D721Med (cell line): ENCODE results near the gene APLP1.
"Not testable (repeated sequence)": the region's sequence is repeated elsewhere in the genome, so short reads cannot be mapped to it uniquely, and the experiment has no call there.

Source experiments
- DNase-seq: peaks from one replicate; pipeline ENCODE4 v3.0.0; 2011; ENCODE audit warnings: low spot score; ENCODE audit not compliant: insufficient read length
- FAIRE-seq: peaks from 2 replicates; lab custom pipeline; 2011; peaks lifted over from hg19 to GRCh38; lab: Jason Lieb, UNC
- TF ChIP-seq, protein P1 (sequence below): IDR thresholded peaks from 2 replicates; pipeline ENCODE4 v1.5.1; 2012; ENCODE audit warnings: mild to moderate bottlenecking, control low read depth; ENCODE audit not compliant: insufficient read depth; ENCODE audit errors: missing control alignments

The APLP1 gene

DNA sequence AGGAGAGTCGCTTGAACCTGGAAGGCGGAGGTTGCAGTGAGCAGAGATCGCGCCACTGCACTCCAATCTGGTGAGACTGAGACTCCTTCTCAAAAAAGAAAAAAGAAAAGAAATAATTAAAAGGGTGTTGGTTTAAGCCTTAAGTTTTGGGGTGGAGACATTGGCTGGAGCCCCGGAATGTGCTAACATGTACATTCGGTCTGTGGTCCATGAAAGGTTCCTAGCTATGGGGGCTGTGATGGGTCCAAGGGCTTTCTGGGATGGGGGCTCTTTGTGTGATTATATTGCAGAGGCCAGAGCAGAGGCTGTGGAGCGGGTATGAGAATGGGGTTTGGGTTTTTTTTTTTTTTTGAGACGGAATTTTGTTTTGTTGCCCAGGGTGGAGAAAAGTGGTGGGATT lies 17.5 kb downstream of the APLP1 start:
- TF ChIP-seq, protein P1, sequence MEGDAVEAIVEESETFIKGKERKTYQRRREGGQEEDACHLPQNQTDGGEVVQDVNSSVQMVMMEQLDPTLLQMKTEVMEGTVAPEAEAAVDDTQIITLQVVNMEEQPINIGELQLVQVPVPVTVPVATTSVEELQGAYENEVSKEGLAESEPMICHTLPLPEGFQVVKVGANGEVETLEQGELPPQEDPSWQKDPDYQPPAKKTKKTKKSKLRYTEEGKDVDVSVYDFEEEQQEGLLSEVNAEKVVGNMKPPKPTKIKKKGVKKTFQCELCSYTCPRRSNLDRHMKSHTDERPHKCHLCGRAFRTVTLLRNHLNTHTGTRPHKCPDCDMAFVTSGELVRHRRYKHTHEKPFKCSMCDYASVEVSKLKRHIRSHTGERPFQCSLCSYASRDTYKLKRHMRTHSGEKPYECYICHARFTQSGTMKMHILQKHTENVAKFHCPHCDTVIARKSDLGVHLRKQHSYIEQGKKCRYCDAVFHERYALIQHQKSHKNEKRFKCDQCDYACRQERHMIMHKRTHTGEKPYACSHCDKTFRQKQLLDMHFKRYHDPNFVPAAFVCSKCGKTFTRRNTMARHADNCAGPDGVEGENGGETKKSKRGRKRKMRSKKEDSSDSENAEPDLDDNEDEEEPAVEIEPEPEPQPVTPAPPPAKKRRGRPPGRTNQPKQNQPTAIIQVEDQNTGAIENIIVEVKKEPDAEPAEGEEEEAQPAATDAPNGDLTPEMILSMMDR = no peak
- DNase-seq (no peak), FAIRE-seq (no peak)

DNA sequence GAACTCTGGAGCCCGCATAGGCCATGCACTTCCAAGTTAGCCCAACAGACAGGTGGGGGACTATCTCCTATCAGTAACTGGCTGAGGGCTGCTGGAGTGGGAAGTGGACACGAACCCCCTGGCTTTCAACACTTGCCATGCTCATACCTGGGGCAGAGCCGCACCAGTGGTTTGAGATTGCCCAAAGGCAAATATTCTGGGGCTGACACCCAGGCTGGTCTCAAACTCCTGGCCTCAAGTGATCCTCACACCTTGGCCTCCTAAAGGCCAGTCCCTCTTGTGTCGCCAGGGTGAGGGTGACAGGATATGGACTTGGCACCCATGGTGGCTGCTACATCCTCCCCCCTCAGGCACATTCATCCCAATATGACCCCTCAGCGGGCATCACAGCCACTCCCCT lies 18.8 kb downstream of the APLP1 start:
- FAIRE-seq (no peak), DNase-seq (peak; percentile 12)
- TF ChIP-seq, protein P1 = no peak

DNA sequence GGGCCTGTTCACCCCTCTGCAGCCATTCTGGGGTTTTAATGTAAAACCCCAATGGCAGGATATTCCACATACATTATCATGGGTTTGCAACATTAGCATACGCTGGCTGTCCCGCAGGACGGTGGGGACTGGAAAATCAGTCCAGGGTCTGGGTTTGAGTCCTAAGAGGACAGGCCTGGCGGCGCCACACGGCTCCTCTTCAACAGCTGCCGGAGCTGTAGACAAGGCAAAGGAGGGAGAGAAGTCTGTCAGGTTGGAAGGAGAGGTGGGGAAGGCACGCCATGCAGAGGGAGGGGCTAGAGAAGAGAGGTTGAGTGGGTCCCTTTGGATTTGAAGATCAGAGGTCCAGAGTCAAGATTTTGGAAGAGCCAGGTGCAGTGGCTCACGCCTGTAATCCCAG lies 20.0 kb downstream of the APLP1 start:
- DNase-seq = peak; percentile 3
- TF ChIP-seq, protein P1 = no peak
- no peak for FAIRE-seq

DNA sequence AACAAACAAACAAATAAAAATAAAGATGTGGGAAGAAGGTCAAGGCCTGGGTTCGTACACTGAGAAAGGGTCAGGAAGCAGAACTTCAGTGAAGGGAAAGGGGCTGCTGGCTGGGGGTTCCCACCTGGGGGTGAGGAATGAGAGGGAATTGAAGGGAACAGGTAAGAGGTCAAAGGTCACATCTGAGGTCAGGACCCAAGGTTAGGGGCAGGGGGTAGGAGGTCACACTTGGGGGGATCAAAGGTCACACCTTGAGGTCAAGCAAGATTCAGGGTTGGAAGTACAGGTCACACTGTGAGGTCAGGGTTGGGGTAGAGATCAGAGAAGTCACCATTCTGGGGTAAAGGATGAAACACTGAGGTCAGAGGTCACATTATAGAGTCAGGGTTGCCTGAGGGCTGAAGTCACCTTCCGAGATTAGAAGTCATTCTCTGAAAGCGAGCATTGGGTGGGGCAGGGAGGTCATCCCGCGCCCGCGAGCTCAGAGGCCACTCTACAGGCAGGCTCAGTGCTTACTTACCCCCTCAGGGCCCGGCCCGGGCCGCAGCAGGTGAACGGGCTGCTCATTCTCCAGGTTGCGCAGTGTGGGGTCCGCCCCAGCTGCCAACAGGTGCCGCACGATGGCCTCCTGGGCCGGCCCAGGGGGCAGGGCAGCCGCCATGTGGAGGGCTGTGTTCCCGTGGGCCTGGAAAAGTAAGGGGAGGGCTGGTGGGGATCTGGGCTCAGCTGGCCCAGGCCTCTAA lies 21.2 kb downstream of the APLP1 start:
- DNase-seq = peak; percentile 1
- TF ChIP-seq, protein P1 = no peak
- no peak for FAIRE-seq

DNA sequence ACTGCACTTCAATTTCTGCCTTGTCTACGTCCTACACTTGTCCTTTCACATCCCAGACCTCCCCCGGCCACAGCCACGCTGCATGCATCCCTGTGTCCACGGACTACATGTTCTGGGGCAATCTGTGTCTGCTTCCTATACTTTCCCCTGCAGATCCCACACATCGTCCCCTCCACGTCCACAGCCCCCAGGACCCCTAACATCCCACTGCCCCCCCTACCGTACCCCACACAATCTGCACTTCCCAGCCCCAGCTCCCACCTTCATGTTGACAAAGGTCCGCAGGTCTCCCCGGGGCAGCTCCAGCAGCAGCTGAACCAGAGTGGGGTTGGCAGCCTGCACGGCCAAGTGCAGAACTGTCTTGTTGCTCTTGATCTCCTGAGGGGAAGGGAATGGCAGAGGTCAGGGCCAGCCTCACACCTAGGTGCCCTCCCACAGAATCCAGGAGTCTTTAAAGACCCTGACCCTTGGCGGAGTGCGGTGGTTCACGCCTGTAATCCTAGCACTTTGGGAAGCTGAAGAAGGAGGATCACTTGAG lies 21.8 kb downstream of the APLP1 start:
- FAIRE-seq (no peak), DNase-seq (peak; percentile 2)
- TF ChIP-seq, protein P1 = no peak

DNA sequence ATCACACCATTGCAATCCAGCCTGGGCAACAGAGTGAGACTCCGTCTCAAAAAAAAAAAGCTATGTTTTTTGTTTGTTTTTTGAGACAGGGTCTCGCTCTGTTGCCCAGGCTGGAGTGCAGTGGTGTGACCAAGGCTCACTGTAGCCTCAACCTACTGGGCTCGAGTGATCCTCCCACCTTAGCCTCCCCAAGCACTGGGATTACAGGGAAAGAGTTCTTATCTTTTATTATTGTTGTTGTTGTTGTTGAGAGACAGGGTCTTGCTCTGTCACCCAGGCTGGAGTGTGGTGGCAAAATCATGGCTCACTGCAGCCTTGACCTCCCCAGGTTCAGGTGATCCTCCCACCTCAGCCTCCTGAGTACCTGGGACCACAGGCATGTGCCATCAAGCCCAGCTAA lies 23.4 kb downstream of the APLP1 start:
- not testable (repeated sequence) for FAIRE-seq, DNase-seq

DNA sequence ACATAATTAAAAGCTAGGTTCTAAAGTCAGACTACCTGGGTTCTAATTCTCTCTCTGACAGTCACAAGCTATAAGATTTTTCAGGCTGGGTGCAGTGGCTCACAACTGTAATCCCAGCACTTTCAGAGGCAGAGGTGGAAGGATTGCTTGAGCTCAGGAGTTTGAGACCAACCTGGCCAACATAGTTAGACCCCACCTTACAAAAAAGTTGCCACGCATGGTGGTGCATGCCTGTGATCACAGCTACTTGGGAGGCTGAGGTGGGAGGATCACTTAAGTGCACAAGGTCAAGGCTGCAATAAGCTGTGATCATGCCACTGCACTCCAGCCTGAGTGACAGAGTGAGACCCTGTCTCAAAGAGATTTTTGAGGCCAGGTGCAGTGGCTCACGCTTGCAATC lies 26.0 kb downstream of the APLP1 start:
- TF ChIP-seq, protein P1 = no peak
- FAIRE-seq (no peak), DNase-seq (no peak)
